SHP77 treated with DMSO at 0.1 percent for 48 hours (cell line): ENCODE results near the gene FGR.
A peak's percentile ranks its signal among the peaks of the same experiment; 100 is the strongest.

Experiments used
- DNase-seq: peaks from one replicate; lab custom pipeline; 2025; lab: John Stamatoyannopoulos, UW

FGR gene

DNA sequence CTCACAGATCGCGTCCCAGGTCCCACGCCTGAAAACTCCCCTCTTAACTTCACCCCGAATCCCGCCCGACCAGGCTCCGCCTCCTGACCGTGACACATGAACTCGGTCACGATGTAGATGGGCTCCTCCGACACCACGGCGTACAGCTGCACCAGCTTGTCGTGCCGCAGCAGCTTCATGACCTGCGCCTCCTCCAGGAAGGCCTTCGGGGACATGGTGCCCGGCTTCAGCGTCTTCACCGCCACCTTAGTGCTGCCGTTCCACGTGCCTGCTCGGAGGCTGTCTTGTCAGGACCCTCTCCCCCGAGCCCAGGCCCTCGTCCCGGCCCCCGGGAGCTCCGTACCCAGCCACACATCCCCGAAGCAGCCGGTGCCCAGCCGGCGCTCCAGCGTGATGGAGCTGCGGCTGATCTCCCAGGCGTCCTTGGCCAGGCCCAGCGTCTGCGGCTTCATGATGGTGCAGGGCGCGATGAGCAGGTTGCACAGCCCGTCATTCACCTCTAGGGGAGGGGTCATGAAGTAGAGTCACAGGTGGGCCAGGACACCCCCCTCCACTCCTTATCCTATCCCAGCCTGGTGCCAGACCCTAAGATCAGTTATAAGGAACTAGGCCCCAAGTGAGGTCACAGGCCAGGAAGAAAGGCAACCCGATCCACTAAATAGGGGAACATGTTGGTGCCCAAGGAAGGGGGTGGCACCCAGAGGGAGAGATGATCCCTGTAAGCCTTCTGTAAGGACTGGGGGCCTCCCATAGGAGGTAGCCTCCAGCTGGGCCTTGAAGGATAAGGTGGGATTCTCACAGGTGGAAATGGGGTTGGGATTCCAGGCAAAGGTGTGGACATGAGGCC is 19.4 kb downstream of the FGR start:
- no peak for DNase-seq

DNA sequence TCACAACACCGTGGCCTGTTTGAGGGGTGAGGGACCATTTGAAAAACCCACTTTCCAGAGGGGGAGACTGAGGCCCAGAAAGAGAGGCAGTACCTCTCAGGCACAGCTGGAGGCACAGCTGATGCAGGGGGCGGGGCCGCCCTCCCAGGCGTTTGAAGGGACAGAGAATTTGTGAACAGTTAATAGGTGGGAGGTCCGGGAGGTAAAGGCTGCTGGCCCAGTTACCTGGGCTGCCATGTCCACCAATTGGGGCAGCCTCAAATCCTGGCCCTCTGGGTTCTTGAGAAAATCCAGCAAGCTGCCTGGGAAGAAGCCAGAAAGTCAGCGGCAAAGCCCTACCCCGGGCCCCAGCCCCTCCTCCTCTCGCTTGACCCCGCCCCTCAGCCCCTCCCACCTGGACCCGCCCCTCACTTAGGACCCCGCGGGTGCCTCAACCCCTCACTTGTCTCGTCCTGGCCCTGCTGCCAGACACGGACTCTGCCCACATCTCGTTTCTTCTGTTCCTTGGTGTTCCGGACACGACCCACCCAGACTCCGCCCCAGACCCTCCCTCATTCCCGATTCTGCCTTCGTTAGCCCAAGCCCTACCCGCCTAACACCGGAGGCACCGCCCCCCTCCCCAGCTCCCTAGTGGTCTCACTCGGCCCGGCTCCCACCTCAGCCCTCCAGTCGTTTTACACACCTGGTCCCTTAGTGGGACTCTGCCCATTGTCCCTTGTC is 20.2 kb downstream of the FGR start:
- DNase-seq = no peak

DNA sequence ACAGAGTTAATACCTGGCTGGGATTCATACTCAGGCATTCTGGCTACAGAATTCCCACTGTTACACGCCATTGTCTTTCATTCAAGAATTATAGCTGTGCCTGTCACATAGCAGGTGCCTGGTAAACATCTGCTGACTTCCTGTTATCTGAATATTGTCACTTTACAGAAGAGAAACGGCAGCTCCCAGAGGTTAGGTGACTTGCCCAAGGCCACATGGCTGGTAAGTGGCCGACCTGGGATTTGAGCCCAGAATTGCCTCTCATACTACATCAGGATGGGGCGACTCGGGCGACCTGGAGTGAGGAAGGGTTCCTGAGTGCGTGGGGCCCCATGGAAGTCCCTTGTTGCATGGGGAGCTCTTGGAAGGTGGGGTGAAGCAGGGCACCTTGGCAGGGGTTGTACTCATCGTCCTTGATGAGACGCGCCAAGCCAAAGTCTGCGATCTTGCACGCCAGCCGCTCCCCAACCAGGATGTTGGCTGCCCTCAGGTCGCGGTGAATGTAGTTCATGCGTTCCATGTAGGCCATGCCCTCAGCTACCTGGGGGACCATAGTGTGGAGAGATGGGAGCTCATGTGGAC is 20.9 kb downstream of the FGR start:
- DNase-seq = no peak

DNA sequence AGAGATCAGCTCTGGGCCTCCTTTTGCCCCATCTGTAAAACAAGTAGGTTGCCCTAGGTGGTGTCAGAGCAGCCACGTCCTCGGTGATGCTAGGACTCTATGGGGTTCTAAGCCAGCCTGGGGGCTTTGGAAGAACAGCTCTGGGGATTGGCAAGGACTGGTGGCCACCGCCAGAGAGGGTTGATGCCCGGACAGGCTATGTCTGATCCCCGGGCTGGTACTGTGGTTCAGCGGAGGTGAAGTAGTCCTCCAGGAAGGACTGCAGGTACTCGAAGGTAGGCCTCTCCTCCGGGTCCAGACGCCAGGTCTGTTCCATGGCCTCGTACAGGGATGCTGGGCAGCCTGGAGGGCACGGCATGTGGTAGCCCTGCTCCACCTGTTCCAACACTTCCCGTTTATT is 22.3 kb downstream of the FGR start:
- no peak for DNase-seq

DNA sequence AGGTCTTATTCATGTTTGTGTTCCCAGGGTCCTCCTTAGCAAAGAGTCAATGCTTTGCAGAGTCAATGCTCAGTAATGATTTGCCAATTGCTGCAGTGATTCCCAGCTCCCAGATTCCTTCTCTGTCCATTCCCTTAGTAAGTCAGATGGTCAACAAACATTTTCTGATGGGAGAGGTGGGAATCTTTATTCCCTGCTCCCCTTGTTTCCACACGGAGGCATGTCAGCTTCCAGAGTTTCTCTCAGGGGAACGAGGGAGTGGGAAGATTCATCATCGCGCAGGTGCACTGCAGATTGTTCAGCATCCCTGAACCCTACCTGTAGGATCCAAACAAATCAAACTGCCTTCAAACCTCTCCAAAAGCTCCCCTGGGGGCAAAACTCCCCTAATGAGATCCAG is 23.5 kb downstream of the FGR start:
- DNase-seq = no peak

DNA sequence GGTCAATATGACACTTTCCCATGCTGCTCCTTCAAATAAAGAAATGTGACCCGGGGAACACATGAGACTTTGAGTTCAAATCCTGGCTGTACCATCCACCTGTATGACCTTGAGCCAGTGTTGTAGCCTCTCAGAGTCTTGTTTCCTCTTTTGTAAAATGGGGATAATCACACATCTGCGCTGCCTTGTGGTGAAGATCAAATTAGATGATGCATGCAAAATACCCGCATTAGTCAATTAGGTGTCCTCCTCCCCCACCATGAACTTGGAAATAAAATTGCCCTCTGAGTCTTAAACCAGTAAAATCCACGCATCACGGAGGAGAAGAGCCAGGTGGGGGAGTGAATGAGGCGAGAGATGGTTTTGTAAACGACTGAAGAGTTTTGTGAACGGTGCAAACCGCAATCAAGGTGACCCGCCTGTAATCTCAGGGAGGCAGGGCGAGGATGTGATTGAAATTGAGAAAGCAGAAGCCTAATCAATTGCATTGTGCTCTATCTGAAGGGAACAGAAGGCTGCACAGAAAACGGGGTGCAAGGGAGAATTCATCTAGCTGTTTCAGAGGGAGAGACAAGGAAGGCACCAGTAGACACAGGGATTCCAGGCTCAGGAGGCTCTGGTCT is 25.3 kb downstream of the FGR start:
- no peak for DNase-seq

DNA sequence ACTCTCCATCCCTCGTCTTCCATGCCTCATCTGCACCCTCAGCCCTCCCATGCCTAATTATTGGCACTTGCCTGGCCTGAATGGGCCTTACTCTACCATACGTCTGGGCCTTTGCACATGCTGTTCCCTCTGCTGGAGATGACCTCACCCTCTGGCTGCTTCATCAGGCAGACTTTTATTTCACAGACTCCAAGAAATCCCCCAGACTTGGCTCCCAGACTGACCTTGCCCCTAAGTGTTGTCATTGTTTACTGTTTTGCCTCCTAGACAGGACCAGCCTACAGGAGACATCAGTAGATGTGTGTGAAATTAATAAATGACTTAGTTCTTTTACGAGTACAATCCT is 25.8 kb downstream of the FGR start:
- no peak for DNase-seq

DNA sequence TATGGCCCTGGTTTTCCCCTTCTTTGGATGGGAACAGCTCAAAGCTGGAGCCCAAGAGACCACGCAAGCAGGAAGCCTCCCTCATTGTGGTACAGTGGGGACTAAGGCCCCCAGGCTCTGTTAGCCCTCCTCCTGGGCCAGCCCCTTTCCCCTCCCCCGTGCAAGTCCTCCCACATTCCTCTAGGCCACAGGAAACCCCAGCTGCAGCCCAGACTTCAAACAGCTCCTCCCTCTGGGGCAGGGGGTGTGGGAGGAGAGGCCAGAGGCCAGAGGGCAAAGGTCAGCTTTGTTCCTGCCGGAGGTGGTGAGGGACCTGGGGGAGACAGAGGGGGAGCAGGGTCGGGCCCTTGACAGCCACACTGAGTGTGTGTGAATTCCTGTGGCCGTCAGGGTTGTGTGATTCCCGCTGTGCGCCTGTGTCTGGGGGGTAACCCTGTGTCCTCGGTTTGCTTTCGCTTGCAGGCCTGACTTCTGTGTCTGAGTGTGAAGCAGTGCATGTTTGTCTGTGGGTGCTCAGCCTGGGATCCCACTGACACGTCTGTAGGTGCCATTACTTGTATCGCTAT is 27.7 kb downstream of the FGR start:
- no peak for DNase-seq

DNA sequence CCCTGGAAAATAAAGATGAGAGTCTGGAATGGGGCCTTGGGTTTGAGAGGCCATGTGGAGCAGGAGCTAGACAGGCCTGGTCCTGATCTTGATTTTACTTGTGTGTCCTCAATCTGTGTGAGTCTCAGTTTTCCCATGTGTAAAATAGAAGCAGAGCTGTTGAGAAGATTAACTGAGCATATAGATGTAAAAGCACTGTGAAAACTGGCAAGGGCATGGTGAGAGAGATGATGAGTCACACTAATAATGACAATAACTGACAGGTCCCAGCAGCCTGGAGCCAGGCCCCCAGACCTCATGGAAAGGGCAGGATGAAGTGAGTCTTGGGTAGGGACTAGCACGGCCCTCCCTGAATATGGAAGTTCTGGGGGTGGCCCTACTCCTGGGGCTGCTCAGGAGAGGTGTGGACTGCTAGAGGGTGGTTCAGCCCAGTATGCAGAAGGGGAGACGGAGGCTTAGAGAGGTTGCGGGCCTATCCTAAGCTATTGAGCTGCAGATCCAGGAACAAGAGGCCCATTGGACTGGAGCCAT is 28.2 kb downstream of the FGR start:
- DNase-seq = no peak

DNA sequence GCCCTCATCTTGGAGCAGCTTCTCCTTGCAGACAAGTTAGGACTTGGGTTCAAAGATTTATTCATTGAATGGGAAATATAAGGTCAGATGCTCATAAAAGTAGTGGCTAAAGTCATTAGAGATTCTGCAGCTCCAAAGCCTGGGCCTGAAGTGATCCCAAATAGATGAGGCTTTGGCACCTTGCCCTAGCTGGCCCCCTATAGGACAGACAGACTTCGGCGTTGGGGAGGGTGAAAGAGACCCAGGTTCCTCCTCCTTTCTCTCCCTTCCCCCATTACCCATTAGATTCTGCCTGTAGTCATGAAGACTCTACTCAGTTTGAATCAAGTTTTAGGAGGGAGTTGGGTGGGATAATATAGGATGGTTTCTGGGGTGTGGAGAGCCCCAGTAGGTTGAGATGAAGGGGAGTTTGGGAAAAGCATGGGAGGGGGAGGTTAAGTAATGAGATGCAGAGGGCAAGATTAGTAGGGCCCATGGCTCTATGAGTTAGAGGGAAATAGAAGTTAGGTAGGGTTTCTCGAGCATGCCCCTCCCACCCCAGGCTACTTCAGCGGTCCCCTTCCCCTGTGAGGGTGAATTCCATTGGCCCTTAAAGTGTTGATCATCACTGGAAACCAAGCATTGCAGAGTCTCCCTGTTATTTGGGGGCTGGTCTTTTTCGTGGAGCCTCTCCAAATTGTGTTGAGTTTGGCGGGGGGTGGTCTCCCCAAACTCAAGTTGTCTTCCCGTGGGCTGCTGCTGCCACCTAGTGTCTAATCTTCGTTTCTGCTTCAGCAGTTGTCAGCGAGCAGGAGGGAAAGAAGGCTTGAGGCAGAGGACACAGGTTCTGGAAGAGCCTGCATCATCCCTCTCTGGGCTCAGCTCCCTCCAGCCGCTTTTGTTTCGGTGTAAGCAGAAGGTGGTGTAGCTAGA is 28.9 kb downstream of the FGR start:
- DNase-seq = peak; percentile 19

DNA sequence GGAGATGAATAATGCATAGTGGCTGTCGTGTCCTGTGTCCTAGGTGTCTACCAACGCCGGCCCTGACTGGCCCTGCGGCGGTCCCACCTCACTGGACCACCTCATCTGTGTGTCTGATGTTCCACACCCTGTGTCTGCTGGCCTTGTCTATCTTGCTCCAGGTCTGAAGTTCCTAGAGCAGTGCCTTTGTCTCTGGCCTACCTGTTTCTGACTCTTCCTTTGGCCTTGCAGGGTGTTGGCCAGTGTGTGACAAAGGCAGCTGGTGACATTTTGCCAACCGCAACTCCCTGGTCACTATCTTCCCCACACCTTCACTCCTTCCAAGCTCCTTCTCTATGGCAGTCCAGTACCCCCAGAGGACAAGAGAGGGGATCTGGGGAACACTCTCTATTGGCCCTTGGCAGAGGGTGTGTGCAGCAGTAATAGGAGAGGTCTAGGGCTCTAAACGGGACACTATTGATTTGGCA is 29.7 kb downstream of the FGR start:
- no peak for DNase-seq

DNA sequence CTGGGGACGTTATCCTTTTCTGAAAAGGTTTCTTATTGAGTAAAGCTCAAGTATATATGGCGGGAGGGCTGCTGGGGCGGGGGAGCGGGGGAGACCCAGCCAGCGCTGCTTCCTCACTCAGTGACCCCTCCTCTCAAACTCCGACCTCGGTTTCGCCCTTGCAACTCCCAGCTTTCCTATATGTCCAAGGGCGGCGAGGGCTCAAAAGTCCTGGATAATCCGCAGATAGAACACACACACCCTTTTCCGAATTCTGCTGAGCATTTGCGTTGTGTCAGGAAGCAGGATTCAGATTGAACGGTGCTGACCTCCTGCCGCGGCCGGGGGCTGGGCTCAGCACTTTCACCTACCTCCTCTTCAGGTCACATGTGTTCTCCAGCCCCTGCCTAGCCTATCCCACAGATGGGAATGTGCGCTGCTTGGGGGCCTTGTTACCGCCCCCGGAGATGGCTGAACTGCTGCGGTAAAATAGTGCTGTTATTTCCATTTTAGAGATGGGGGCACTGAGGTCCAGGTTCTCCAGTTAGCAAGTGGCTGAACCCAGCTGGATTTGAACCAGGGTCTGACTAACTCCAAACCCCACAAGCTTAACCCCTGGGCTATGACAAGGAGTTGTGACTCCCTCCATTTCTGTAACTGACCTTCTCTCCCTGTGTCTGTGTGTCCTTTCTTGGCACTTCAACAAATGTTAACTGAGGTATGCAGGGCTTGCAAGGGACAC is 30.2 kb downstream of the FGR start:
- DNase-seq = no peak

DNA sequence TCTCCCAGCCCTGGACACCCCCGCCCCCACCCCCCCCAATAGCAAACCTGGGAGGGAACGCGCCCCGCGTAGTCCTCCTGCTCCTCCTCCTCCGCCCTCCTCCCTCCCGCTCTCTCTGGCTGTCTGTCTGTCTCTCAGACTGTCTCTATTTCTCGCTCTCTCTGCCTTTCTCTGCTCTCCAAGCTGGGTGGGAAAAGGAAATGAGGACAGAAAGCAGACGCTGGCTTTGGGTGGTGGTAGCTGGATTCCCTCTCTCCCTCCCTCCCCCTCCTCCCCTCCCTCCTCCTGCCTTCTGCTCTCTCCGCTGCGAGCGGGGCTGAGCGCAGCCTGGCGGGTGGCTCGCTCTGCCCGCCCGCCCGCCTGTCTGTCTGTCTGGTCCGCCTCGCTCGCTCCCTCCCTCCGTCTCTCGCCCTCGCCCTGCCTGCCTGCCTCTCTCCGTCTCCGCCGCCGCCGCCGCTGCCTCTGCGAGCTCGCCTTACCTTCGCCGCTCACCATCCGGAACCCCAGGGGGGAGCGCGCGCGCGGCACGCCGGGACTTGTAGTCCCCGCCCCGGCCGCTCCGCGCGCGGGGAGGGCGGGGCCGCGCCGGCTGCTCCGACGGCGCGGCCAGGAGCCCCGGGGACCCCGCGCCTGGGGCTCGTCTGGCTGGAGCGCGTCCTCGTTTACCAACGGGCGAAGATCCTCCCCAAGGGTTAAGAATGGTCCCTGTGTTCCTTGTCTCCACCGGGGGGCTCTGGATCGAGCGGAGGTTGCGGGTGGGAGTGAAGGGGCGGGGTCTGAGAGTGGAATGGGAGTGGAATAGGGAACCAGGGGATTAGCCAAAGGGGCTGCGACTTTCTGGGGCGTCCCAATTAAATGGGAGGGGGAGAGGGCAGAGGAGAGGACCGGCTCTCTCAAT is 31.1 kb downstream of the FGR start, which contains the start of gene AHDC1:
AHDC1 (minus strand) TSS at position 464 of the 898 bp plus-strand sequence. CDS start 52,029 bp downstream, outside the sequence.
- DNase-seq = peak; percentile 34

DNA sequence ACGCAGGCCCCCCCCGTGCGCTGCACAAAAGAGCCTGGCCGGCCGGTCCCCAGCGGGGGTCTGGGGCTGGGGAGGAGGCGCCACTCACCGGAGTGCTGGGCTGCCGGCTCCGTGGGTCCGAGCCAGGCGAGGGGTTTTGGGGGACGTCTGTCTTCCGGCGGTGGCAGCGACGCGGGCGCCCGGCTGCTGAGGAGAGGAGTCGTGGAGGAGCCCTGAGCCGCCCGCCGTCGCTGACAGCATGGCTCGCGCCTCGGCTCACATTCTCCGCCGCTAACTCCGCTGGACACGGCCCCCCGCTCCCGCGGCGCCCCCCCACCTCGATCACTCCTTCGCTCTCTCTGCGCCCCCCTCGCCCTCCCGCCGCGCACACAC is 31.7 kb downstream of the FGR start:
- DNase-seq = no peak

DNA sequence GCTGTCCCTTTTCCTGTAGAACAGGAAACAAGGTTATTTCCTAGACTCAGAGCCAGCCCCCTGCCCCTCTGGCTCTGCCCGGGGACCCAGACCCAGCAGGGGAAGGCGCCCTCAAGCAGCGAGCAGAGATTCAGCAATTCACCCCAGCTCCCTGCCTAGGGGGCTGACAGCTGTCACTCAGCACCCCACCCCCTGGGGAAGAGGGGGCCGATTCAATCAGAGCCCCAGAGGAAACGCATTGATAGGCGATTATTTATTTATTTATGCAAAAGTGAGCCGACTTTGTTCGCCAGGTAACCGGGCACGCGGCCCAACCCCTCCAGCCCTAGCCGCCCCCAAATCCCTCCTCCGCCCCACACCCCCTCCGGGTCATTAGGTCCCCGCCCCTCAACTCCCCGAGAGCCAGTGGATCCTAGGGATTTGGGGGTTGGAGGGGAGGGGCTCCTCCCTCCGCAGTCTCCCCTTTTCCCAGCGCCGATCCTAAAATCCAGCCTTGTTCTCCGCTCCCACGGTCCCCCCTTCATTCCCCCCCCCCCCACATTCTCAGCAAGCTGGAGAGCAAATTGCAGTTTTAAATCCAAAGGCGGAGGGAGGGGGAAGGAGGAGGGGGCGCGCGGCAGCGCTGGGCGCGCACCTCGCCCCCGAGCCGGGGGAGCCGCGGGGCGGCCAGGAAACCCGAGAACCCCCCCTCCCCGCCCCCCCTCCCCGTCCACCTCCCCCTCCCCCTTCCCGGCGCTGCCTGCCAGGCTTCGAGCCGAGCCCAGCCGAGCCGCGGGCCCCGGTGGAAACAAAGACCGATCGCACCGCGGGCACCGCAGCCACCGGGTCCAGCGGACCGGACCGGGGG is 32.3 kb downstream of the FGR start:
- DNase-seq = no peak

DNA sequence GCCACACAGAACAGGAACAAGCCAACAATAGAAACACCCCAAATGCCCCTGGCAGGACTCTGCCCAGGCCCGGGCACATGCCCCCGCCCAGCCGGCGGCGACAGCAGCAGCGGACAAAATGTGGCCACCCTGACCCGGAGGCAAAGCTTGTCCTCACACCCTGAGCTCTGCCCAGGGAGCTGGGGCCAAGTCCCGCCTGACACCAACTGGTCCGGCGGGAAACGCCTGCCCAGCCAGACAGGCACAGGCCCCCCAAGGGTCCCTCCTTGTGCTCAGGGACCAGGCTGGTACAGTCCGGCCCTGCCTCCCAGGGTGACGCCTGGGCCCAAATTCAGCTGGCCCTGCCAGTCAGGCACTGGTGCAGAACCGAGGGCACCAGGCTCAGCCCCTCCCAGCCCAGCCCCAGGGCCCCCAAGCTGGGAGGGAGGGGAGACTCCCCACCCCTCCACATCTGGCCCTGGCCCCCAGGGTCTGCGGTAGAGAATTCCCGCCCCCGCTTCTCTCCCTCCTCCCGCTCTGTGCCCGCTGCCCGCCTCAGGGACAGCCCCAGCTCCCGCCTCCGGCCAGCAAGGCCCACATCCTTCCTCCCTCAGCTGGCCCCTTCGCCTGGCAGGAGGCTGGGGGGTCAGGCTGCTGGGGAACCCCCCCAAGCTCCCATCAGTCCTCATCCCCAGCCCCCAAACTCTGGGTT is 33.1 kb downstream of the FGR start:
- DNase-seq = no peak

DNA sequence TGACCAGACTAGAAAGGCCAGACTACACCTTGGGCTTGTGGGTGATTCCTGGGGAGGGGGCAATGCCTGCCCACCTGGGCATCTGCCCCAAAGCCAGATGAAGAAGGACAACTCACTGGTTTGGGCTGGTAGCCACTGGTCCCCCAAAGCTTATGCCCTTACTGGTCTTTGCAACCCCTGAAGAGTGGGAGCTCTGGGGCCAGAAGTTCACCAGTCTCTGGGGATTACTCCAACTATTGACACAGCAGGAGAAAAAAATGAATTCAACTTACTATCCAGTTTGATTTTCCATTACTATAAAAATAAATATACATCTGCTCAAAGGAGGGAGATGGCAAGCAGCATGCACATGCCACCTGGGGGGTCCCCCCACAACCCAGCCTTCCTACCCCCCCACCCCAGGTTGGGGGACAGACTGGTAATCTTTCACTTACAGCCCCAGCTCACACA is 33.6 kb downstream of the FGR start:
- DNase-seq = no peak
